OCI-M1 (cell line): Measurements from ENCODE around the gene FBXO28.
"Not testable (repeated sequence)": the region's sequence is repeated elsewhere in the genome, so short reads cannot be mapped to it uniquely, and the experiment has no call there.

Source experiments
- DNase-seq: peaks from one replicate; lab custom pipeline; 2025; lab: John Stamatoyannopoulos, UW

The FBXO28 gene, protein sequence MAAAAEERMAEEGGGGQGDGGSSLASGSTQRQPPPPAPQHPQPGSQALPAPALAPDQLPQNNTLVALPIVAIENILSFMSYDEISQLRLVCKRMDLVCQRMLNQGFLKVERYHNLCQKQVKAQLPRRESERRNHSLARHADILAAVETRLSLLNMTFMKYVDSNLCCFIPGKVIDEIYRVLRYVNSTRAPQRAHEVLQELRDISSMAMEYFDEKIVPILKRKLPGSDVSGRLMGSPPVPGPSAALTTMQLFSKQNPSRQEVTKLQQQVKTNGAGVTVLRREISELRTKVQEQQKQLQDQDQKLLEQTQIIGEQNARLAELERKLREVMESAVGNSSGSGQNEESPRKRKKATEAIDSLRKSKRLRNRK

DNA sequence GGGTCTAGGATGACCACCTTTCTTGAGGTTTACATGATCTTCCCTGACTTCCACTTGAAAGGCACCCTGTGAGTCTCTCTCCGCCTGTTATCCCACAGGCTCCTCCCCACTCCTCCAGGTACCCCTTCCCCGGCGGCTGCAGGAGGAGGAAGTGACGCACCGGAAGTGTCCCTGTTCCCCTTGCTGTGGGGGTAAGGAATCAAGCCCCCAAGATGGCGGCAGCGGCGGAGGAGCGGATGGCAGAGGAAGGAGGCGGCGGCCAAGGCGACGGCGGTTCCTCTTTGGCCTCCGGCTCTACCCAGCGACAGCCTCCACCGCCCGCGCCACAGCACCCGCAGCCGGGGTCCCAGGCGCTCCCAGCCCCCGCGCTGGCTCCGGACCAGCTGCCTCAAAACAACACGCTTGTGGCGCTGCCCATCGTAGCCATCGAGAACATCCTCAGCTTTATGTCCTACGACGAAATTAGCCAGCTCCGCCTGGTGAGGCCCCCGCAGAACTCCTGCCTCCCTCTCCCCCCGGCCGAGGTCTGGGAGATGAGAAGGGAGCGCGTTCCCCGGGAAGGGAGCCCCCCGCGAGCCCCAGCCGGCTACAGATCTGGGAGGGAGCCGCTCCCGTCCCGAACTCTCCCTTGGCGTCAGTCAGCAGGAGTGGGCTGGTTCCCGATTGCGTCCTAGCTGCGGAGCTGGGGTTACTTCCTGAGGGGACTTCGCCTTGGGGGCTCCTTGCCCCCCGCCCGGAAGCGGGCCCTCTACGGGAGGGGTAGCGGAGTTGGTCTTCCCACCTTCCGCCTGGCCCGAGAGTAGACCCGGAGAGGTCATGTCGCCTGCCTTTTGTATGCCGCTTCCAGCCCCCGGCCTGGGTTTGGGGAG is at the start of gene FBXO28:
Gene FBXO28 (plus strand): TSS at position 194 of the 869 bp plus-strand sequence. CDS start 19 bp downstream, at position 213.
- DNase-seq: peak; percentile 98

DNA sequence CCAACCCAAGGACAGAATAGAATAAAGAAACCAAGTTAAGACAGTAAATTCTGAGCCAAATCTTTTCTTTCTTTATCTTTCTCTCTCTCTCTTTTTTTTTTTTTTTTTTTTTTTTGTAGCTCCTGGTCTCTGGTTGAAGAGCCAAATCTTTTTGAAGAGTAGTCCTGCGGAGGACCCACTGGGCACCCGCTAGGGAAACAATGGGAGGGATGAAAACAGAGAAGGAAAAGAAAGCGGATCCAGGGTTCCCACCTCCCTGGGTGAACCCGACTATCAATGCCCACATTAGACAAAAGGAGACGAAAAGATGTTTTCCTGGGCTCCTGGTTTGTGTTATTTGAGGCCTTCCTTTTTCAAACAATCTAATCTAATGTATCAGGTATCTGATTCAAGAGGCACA is 49.8 kb upstream of the FBXO28 start:
- DNase-seq: no peak

DNA sequence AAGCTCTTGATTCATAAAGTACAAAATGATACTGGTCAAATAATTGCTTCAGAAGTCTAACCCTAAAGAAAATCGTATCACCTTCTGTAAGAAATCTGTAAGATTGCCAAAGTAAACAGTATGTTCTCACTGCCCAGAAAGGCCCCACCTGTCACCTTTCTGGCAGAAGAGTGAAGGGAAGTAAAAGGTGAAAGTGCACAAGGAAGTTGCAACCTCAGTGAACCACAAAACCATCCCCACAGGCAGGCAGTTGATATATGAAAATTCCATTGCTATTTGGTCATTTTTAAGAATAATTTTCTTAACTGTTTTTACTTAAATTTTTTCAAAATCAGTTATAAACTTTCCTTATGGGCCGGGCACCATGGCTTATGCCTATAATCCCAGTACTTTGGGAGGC is 48.5 kb upstream of the FBXO28 start:
- no peak for DNase-seq

DNA sequence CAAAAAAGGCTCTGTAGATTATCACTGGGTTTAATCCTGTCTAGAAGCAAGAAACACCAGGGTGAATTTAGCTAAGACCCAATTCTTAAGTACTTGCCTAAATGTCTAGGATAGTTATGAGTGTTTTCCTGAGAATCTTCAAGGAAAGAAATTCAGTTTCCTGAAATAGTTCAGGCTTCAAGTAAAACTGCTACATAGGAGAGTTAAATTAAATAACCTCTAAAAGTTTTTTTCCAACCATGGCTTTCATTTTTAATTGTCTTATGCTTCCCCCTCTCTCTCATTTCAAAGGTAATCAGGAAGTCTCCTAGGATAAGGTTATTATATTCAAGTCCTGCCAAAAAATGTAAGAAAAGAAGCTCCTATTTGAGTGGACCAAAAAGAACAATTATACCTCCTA is 46.7 kb upstream of the FBXO28 start:
- no peak for DNase-seq

DNA sequence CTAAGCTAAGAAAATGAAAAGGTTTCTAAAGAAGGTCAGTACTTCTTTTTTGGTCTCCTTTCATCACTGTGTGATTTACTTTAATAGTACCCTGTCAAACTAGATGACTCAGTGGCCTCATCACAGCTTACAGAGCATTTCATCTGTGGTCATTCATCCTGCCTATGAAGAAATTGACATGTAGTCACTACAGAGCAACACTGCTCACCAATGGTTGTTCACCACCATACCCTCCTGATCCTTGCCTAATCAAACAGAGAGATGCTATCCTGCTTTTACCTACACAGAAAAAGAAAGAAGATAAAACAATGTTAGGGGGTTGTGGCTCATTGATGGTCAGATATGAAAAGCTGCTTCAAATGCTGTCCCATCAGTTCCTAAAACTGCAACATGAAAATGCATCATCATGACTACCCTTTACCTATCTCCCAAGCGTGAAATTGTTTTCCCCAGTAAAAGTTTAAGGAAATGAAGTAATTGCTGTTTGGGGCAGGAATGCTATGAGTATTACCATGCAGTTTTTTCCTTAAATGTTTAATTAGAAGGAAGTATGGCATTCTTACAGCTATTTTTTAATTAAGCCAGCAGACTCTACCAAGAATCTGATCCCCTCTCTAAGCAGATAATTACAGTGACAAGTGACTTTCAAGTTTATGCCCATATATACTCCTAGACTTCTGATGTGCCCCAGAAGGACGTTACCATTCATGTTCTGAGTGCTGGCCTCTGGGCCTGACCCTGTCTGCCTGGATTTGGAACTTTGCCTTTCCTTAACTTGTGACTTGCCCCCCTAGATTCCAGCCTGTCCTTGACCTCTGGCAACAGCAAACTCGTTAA is 46.1 kb upstream of the FBXO28 start:
- DNase-seq: peak; percentile 42

DNA sequence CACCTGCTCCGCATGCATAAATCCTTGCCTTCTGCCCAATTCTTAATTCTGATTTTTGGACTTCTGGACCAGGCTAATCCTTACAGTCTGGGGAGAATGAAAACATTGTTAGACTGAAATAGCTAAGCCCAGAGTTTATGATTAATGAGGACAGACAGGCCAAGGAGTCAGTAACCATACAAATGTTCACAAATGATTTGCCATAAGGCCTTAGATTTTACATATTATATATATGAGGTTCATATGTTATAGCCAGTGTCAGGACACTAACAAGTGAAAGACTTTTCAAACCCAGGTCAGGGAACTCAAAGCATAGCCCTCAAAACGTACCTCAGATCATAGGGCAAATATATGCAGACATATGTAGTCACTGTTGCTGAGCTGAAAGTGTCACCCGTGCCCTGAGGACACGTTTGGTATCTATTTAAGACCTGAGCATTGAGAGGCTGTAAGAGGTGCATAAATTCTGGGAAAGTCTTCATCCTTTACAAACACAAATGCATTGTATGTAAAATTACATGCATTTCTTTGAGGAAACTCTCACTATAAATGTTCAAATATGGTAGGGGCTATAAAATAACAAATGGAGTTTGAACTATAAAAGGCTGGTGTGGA is 45.3 kb upstream of the FBXO28 start:
- DNase-seq: no peak

DNA sequence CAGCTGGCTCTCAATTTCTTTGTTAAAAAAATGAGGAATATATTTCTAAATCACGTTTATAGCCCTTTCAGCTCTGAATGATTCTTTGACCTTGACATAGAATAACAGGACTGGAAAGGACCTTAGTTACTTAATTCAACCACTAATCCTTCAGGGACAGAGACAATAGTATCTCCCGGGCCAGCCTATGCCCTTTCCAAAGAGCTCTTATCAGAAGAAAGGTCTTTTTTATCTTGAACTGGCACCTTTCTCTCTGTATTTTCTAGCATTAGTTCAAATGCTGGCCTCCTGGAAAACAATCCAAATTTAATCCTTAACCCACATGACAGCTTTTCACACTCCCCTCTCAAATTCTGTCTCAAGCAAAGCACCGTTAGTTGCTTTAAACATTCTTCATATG is 44.8 kb upstream of the FBXO28 start:
- DNase-seq: peak; percentile 86

DNA sequence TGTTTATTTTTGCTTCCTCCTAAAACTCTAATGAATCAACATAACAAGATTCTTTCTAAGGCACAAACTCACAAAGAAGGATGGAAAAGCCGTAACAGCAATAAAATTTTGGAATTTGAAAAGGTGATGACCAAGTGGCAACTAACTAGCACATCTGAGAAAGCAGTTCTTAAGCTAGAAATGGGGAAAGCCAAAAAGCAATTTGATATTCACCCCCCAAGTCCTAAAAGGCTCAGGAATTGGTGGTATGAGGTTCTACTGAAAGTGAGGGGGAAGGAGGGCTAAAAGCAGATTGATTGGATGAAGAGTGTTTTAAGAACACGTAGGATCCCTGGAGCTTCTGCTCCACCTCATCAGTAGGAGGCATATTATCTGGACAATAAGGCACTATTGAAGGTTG is 43.4 kb upstream of the FBXO28 start:
- no peak for DNase-seq

DNA sequence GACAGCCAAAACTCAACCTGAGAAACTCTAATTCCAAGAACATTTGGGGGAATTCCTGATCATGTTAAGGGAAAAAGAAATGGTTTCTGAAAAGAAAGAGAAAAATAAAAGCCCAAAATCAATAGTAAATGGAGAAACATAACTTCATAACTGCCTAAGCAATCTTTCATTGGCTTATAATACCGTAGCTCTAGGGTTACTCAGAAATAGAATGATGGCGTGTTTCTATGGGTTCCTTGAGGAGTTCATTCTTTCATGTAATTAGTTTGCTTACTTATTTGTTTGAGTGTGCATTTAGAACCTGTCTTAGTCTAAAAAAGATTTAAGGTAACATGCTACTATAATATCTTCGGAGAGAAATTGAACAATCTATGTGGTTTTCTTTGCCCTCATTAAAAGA is 37.5 kb upstream of the FBXO28 start:
- no peak for DNase-seq

DNA sequence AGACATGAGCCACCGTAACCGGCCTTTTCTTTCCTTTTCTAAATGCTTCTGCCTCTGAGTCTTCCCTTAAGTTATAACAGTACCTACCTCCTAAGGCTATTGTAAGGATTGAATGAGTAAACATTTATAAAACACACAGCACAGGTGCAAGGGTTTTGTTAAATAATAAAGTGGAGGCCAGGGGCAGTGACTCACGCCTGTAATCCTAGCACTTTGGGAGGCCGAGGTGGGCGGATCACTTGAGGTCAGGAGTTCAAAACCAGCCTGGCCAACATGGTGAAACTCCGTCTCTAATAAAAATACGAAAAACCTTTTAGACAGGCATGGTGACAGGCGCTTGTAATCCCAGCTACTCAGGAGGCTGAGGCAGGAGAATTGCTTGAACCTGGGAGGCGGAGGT is 34.3 kb upstream of the FBXO28 start:
- DNase-seq: not testable (repeated sequence)

DNA sequence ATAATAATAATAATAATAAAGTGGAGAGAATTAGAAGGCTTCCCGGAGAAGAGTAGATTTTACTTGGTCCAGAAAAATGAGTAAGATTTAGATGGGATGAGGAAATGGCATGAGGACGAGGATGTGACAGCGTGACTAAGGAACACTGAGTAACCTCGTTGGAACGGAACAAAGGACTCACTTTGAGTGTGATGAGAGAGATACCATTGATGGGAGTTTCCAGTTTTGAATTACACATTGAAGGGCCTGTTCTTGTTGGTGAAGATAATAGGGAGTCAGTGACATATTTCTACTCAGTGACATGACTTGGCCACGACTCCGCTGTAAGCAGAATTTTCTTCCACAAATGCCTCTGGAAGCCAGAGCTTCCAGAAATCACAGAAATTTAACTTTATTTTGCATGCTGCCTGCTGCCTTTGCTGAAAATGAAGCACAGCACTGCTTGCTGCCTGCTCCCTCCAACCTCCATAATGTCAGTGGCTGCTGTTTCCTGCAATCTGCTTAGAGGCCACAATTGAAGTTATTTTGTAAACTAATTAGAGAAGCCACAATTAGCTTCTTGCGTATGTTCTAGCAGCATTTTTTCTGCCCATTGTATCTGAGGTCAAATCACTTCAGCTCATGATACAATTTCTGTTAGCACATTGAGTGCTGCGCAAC is 33.7 kb upstream of the FBXO28 start:
- DNase-seq: peak; percentile 37

DNA sequence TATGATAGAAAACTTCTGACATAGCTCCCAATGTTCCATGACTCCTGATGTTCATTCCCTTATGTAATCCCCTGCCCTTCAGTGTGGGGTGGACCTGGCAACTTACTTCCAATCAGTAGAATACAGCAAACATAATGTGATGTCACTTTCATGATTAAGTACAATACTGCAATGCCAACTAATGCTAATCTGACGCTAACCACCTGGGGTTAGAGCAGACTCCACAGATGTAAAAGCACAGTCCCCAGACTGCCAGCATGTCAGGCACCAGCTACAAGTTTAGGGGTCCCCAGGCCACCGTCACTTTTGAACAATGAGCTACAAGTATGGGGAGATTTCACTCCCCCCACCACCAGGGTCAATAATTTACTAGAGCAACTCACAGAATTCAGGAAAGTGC is 32.3 kb upstream of the FBXO28 start:
- no peak for DNase-seq

DNA sequence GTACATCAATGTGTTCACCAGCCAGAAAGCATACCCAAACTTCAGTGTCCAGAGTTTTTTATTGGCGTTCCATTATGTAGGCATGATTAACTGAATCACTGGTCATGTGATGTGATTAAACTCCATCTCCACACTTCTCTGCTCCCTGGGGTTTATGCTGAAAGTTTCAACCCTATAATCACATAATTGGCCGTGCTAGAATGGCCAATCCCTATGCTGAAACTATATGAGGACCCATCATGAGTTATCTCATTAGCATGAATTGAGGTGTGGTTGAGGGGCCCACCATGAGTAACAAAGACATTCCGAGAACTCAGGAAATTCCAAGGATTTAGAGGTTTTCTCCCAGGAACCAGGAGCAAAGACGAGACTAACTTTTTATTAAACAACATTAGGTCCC is 31.8 kb upstream of the FBXO28 start:
- DNase-seq: no peak

DNA sequence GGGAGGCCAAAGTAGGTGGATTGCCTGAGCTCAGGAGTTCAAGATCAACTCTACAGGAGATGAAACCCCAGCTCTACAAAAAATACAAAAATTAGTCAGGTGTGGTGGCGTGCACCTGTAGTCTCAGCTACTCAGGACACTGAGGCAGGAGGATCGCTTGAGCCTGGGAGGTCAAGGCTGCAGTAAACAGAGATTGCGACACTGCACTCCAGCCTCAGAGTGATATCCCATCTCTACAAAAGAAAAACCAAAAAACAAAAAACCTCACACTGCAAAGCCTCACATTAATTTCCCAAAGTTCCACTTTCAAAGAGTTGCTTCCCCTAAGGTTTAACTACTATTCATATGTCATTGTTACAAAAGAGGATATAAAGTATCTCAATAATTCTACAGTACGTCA is 29.0 kb upstream of the FBXO28 start:
- no peak for DNase-seq

DNA sequence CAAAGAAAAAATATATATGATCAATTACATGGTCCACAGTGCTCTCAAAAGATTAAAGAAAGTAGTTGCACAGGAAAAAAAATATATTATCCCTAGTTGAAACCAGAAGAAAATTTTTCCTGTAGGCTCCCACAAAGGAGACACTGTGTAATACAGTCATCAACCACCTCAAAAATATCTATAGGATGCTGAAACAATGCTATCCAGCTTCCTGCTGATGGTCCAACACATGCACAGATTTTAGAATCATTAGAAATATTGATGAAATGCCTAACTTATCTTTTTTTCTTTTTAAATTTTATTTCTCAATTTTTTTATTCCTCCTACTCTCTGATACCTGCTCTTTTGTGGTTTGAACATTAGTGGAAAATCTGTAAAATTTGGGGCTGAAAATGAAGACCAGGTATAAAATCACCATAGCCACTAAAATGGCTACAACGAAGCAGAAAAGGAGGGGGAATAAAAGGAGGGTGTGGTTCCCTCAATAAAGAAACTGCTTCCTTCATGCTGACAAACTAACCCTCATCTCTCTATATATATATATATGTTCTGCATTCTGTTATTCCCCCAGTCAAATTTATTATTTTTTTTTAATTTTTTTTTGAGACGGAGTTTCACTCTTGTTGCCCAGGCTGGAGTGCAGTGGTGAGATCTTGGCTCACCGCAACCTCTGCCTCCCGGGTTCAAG is 28.3 kb upstream of the FBXO28 start:
- no peak for DNase-seq

DNA sequence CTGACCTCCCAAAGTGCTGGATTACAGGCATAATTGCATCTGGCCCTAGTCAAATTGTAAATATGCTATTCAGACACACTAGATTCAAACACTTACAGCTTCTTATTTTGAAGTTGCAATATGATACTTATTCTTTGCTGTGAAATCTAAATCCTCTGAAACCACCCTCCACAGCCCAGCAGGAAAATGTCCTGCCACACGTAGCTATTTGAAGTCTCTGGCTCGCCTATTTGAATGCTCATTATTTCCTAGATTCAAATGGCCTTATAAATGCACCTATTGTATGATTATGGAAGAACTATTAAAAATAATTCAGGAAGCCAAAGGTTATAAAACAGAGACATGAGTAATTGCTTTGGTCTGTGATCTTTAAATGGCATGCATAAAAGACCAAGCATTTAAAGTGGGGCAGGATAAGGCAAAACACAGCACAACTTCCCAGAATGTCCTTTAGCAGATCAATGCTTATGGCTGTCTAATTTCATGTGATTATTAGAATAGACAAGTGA is 26.6 kb upstream of the FBXO28 start:
- no peak for DNase-seq

DNA sequence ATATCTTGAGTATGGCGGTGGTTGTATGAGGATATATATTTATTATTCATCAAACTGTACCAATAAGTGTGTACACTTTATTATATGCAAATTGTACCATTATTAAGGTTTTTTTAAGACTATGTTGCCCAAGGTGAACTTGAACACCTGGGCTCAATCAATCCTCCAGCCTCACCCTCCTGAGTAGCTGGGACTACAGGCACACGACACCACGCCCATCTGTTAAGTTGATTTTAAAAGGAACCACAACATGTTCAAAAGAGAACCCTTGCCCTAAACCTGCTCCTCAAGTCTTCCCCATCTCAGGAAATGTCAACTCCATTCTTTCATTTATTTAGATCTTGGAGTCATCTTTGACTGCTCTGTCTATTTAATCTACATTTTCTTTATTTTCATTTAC is 24.3 kb upstream of the FBXO28 start:
- DNase-seq: no peak

DNA sequence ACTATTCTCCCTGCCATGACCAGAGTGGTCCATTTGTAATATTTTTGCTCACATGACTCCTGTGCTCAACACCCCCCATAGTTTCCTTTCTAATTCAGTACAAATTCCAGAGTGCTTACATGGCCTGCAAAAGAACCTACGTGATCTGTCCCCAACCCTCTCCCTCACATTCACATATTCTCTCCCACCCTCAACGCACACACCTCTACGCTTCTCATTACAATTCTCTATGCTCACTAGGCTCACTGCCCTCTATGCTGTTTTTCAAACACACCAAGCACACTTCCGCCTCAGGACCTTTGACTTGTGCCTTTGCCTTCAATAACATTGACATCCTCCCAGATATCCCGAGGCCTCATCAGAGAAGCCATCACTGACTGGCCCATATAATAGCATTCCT is 23.8 kb upstream of the FBXO28 start:
- DNase-seq: no peak

DNA sequence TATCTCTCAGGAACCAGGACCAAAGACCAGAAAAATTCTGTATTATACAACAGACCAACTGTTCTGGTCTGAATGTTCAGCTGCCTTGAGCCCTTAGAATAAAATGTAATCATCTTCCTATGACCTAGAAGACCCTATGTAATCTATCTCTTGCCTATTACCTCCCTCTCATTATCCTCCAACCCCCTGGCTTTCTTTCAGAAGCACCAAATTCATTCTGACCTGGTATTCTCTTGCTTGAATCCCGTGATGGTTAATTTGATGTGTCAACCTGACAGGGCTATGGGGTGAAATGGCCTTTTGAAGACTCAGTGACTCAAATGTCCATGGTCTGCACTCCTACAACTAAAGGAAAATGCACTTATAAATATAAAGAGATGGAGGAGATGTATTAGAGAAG is 21.8 kb upstream of the FBXO28 start:
- DNase-seq: no peak

DNA sequence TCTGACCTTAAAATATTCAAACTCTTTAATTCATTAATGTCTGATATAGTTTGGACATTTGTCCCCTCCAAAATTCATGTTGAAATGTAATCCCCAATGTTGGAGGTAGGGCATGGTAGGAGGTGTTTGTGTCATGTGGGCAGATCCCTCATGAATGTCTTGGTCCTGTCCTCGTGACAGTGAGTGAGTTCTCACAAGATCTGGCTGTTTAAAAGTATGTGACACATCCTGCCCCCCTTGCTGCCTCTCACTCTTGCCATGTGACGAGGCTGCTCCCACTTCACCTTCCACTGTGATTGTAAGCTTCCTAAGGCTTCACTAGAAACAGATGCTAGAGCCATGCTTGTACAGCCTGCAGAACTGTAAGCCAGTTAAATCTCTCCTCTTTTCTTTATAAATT is 21.3 kb upstream of the FBXO28 start:
- no peak for DNase-seq

DNA sequence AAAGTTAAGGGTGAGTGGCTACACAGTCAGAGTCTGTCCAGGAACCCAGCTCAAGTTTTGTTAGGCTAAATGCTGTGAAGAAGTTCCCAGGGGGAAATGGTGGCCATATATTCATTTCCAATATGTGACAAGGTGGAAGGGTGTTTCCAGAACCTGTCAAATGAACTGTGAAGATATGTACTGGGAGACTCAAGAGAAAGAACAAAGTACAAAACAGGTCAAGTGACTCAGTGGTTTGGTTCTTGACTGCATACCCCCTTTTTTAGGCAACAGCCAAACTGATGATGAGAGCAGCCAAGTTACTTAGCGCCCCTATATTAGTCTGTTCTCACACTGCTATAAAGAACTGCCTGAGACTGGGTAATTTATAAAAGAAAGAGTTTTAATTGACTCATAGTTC is 18.6 kb upstream of the FBXO28 start:
- DNase-seq: no peak
